GM19397 (cell line): Measurements from ENCODE around the gene UGDH.
"Not testable (repeated sequence)": the region's sequence is repeated elsewhere in the genome, so short reads cannot be mapped to it uniquely, and the experiment has no call there.

ENCODE experiments used
- ATAC-seq: cut with Tn5 transposase; IDR thresholded peaks from one replicate; pipeline ENCODE4 v1.9.1; 2021; ENCODE audit warnings: mild to moderate bottlenecking, moderate library complexity; ENCODE audit not compliant: unreplicated experiment

UGDH gene

GRCh38 chr4:39530682-39531081, 3.4 kb upstream of the UGDH start:
- no peak for ATAC-seq

- ATAC-seq: no peak
These were observed 2.3 kb upstream of the UGDH start for GRCh38 chr4:39529534-39529933.

GRCh38 chr4:39528061-39528465, 824 bp upstream of the UGDH start:
- no peak for ATAC-seq

GRCh38 chr4:39526765-39527295, 409 bp downstream of the UGDH start:
- peak; percentile 24 for ATAC-seq

- no peak for ATAC-seq
These were observed 1.2 kb downstream of the UGDH start for GRCh38 chr4:39525822-39526690.

GRCh38 chr4:39524161-39524957, 2.9 kb downstream of the UGDH start:
- no peak for ATAC-seq

GRCh38 chr4:39522068-39522467, 5.2 kb downstream of the UGDH start:
- no peak for ATAC-seq

- ATAC-seq: no peak
These were observed 5.9 kb downstream of the UGDH start for GRCh38 chr4:39521253-39521919.

- no peak for ATAC-seq
These were observed 8.8 kb downstream of the UGDH start for GRCh38 chr4:39518484-39518883.

- ATAC-seq: no peak
These were observed 10.8 kb downstream of the UGDH start for GRCh38 chr4:39516407-39516966.

- not testable (repeated sequence) for ATAC-seq
These were observed 11.4 kb downstream of the UGDH start for GRCh38 chr4:39515669-39516401.

- no peak for ATAC-seq
These were observed 12.3 kb downstream of the UGDH start for GRCh38 chr4:39514888-39515401.

- ATAC-seq: not testable (repeated sequence)
These were observed 13.0 kb downstream of the UGDH start for GRCh38 chr4:39514266-39514665.

- no peak for ATAC-seq
These were observed 16.8 kb downstream of the UGDH start for GRCh38 chr4:39510348-39510929.

GRCh38 chr4:39505581-39505980, 21.7 kb downstream of the UGDH start:
- no peak for ATAC-seq

GRCh38 chr4:39504538-39504937, 22.7 kb downstream of the UGDH start:
- no peak for ATAC-seq

GRCh38 chr4:39502664-39503035, 24.6 kb downstream of the UGDH start:
- not testable (repeated sequence) for ATAC-seq

- no peak for ATAC-seq
These were observed 25.1 kb downstream of the UGDH start for GRCh38 chr4:39502019-39502663.

- ATAC-seq: no peak
These were observed 28.6 kb downstream of the UGDH start for GRCh38 chr4:39498727-39499020.
